ENCODE results near the gene BRWD1.

The BRWD1 gene

GRCh38 chr21:39193380-39193779, 120.1 kb downstream of the BRWD1 start:
- DNase-seq: no peak

- DNase-seq: no peak
Measured at GRCh38 chr21:39189857-39190604, 123.4 kb downstream of the BRWD1 start.

- DNase-seq: no peak
Measured at GRCh38 chr21:39188521-39189139, 124.8 kb downstream of the BRWD1 start.

- DNase-seq: no peak
Measured at GRCh38 chr21:39187141-39187540, 126.3 kb downstream of the BRWD1 start.

GRCh38 chr21:39186676-39187075, 126.8 kb downstream of the BRWD1 start:
- DNase-seq: no peak

- DNase-seq: no peak
Measured at GRCh38 chr21:39185157-39185556, 128.3 kb downstream of the BRWD1 start.

- DNase-seq: no peak
Measured at GRCh38 chr21:39184050-39184980, 129.1 kb downstream of the BRWD1 start.

- DNase-seq: peak; percentile 75
Measured at GRCh38 chr21:39183272-39184049, 130.0 kb downstream of the BRWD1 start, which contains the start of gene PSMG1. PSMG1 (minus strand) TSS chr21:39183451; CDS start chr21:39183385, 66 bp downstream.

- DNase-seq: no peak
Measured at GRCh38 chr21:39182484-39183271, 130.8 kb downstream of the BRWD1 start.

GRCh38 chr21:39182016-39182415, 131.4 kb downstream of the BRWD1 start:
- no peak for DNase-seq

- DNase-seq: no peak
Measured at GRCh38 chr21:39181205-39181818, 132.1 kb downstream of the BRWD1 start.

GRCh38 chr21:39180429-39181019, 132.9 kb downstream of the BRWD1 start:
- no peak for DNase-seq

GRCh38 chr21:39178421-39178820, 135.0 kb downstream of the BRWD1 start:
- DNase-seq: no peak

- DNase-seq: no peak
Measured at GRCh38 chr21:39176271-39176709, 137.1 kb downstream of the BRWD1 start.

GRCh38 chr21:39175665-39176064, 137.8 kb downstream of the BRWD1 start:
- no peak for DNase-seq

GRCh38 chr21:39175154-39175553, 138.3 kb downstream of the BRWD1 start:
- no peak for DNase-seq

- no peak for DNase-seq
Measured at GRCh38 chr21:39173716-39174680, 139.4 kb downstream of the BRWD1 start.

- no peak for DNase-seq
Measured at GRCh38 chr21:39169906-39170305, 143.5 kb downstream of the BRWD1 start.

- DNase-seq: no peak
Measured at GRCh38 chr21:39168800-39169199, 144.6 kb downstream of the BRWD1 start.

- DNase-seq: no peak
Measured at GRCh38 chr21:39164523-39164922, 148.9 kb downstream of the BRWD1 start.
